ENCODE data around the gene OSTC.

The OSTC gene

GRCh38 chr4:108612365-108612764 lies 38.0 kb upstream of the OSTC start:
- TF ChIP-seq CTCF (IDR thresholded peaks at IDR 0.05; ENCODE audit: low read depth, low read length, missing control alignments): no peak
- no peak overlapping the region for H3K4me3 ChIP-seq (replicated peaks; ENCODE audit: low read depth, low read length)
- DNase-seq (ENCODE audit: extremely low read depth, low read depth): no peak

GRCh38 chr4:108619372-108620100 lies 30.9 kb upstream of the OSTC start:
- no peak for DNase-seq (ENCODE audit: extremely low read depth, low read depth)
- no peak for TF ChIP-seq CTCF (IDR thresholded peaks at IDR 0.05; ENCODE audit: low read depth, low read length, missing control alignments)
- H3K4me3 ChIP-seq (replicated peaks; ENCODE audit: low read depth, low read length): peak overlapping the region; percentile 90

- H3K4me3 ChIP-seq (replicated peaks; ENCODE audit: low read depth, low read length): peak within 1 kb of the TSS; percentile 90
- peak; percentile 98 for DNase-seq (ENCODE audit: extremely low read depth, low read depth)
- TF ChIP-seq CTCF (IDR thresholded peaks at IDR 0.05; ENCODE audit: low read depth, low read length, missing control alignments): no peak
Measured at GRCh38 chr4:108620101-108620932, 30.1 kb upstream of the OSTC start, which contains the start of gene RPL34. Gene RPL34 (plus strand): TSS chr4:108620576. CDS start chr4:108621960, 1,384 bp downstream.

GRCh38 chr4:108620933-108621905 lies 29.2 kb upstream of the OSTC start:
- DNase-seq (ENCODE audit: extremely low read depth, low read depth): no peak
- TF ChIP-seq CTCF (IDR thresholded peaks at IDR 0.05; ENCODE audit: low read depth, low read length, missing control alignments): no peak
- peak overlapping the region; percentile 90 for H3K4me3 ChIP-seq (replicated peaks; ENCODE audit: low read depth, low read length)

GRCh38 chr4:108622022-108622421 lies 28.4 kb upstream of the OSTC start:
- peak overlapping the region; percentile 90 for H3K4me3 ChIP-seq (replicated peaks; ENCODE audit: low read depth, low read length)
- no peak for TF ChIP-seq CTCF (IDR thresholded peaks at IDR 0.05; ENCODE audit: low read depth, low read length, missing control alignments)
- no peak for DNase-seq (ENCODE audit: extremely low read depth, low read depth)

- peak overlapping the region; percentile 90 for H3K4me3 ChIP-seq (replicated peaks; ENCODE audit: low read depth, low read length)
- DNase-seq (ENCODE audit: extremely low read depth, low read depth): no peak
- no peak for TF ChIP-seq CTCF (IDR thresholded peaks at IDR 0.05; ENCODE audit: low read depth, low read length, missing control alignments)
Measured at GRCh38 chr4:108622828-108623227, 27.6 kb upstream of the OSTC start.
